AG09309 (cell line): ENCODE data around the gene NAAA.
"Not testable (repeated sequence)": the region's sequence is repeated elsewhere in the genome, so short reads cannot be mapped to it uniquely, and the experiment has no call there.

Experiments
- DNase-seq: peaks from one replicate; pipeline ENCODE4 v3.0.0-alpha.2; 2010; ENCODE audit warnings: low read depth
- H3K4me3 ChIP-seq: 2 replicates; pipeline ENCODE4 v1.5.1; 2011; ENCODE audit warnings: mild to moderate bottlenecking, low read depth, low read length, moderate library complexity; ENCODE audit not compliant: control insufficient read depth
- CTCF ChIP-seq: IDR thresholded peaks from 2 replicates; pipeline ENCODE4 v1.5.1; 2011; ENCODE audit warnings: mild to moderate bottlenecking, low read depth, low read length, inconsistent platforms; ENCODE audit not compliant: insufficient read depth, control insufficient read depth; ENCODE audit errors: missing control alignments

NAAA gene

GRCh38 chr4:75939890-75940691 is 722 bp downstream of the NAAA start:
- TF ChIP-seq CTCF: no peak
- DNase-seq: no peak
- peak overlapping the region; percentile 81 for H3K4me3 ChIP-seq

- no peak overlapping the region for H3K4me3 ChIP-seq
- no peak for TF ChIP-seq CTCF
- DNase-seq: no peak
These were observed 5.2 kb downstream of the NAAA start for GRCh38 chr4:75935628-75936027.

GRCh38 chr4:75930152-75930551 is 10.7 kb downstream of the NAAA start:
- no peak overlapping the region for H3K4me3 ChIP-seq
- no peak for DNase-seq
- no peak for TF ChIP-seq CTCF

- DNase-seq, H3K4me3 ChIP-seq: not testable (repeated sequence)
These were observed 15.9 kb downstream of the NAAA start for GRCh38 chr4:75924916-75925315.

- TF ChIP-seq CTCF: no peak
- H3K4me3 ChIP-seq: no peak overlapping the region
- DNase-seq: no peak
These were observed 16.4 kb downstream of the NAAA start for GRCh38 chr4:75924309-75924827.

- no peak for DNase-seq
- TF ChIP-seq CTCF: no peak
- no peak overlapping the region for H3K4me3 ChIP-seq
These were observed 18.2 kb downstream of the NAAA start for GRCh38 chr4:75922588-75922987.

GRCh38 chr4:75921910-75922309 is 18.9 kb downstream of the NAAA start:
- H3K4me3 ChIP-seq: no peak overlapping the region
- TF ChIP-seq CTCF: no peak
- no peak for DNase-seq
